Vagina (tissue), 2 donors: ENCODE results near the gene LMO3. TPM values are rescaled to one million over a fixed set of nuclear protein-coding genes. Genes with fewer than 3 reads are reported as not detected.
A peak's percentile ranks its signal among the peaks of the same experiment; 100 is the strongest.

Experiments
- DNase-seq, 2 donors: peaks; one replicate each; pipeline ENCODE4 v3.0.0-alpha.2; 2017; ENCODE audit errors: extremely low spot score in 2 of 2
- H3K27ac ChIP-seq: fragments of 200-600 bp; sonication (generic); one replicate; pipeline ENCODE4 v1.5.1; 2019
- H3K27me3 ChIP-seq: fragments of 200-600 bp; sonication (generic); one replicate; pipeline ENCODE4 v1.5.1; 2019
- H3K36me3 ChIP-seq, 2 donors: fragments of 200-600 bp; sonication (generic); one replicate each; pipeline ENCODE4 v1.5.1; 2017 to 2019
- H3K4me1 ChIP-seq: fragments of 200-600 bp; sonication (generic); one replicate; pipeline ENCODE4 v1.5.1; 2019
- H3K4me3 ChIP-seq, 2 donors: fragments of 200-600 bp; sonication (generic); 1 replicate in 1 of 2; 2 replicates in 1 of 2; pipeline ENCODE4 v1.5.1; 2016 to 2019
- H3K9me3 ChIP-seq: fragments of 200-600 bp; sonication (generic); one replicate; pipeline ENCODE4 v1.5.1; 2019
- POLR2A ChIP-seq, 2 donors: fragments of 450-650 bp; IDR thresholded peaks; one replicate each; pipeline ENCODE4 v1.6.1; 2017; ENCODE audit warnings: antibody characterized with exemption in 2 of 2, mild to moderate bottlenecking in 2 of 2, moderate library complexity in 2 of 2
- POLR2AphosphoS5 ChIP-seq, 2 donors: sonication (generic); formaldehyde crosslinking; IDR thresholded peaks; one replicate each; pipeline ENCODE4 v1.9.0; 2017; ENCODE audit warnings: antibody characterized with exemption in 2 of 2, mild to moderate bottlenecking in 2 of 2, low read depth in 1 of 2; ENCODE audit not compliant: insufficient read depth in 1 of 2
- intact Hi-C: fragments of 100-400 bp; cut with DNase I; formaldehyde crosslinking; loops from one replicate; pipeline ENCODE4 v1.15.1; 2023
- total RNA-seq: library from RNA; depleted of rRNA; stranded (reverse); fragments of >200 nt; gene quantifications from one replicate; pipeline ENCODE4 v1.2.3, GENCODE V29; 2016
- TF ChIP-seq, protein P1 (sequence below), 3 experiments: fragments of 450-650 bp in 2 of 3; fragments of 200-600 bp in 1 of 3; sonication (generic) in 1 of 3; IDR thresholded peaks; one replicate each; pipeline ENCODE4 v1.5.1; 2017 to 2019; ENCODE audit warnings: antibody characterized with exemption in 3 of 3, mild to moderate bottlenecking in 2 of 3, moderate library complexity in 2 of 3

Gene LMO3
- total RNA-seq = 73.7 TPM

GRCh38 chr12:16606117-16606200, at the start of gene LMO3:
TSS of gene LMO3 (minus strand) at chr12:16606162. CDS start at chr12:16600860, 5,302 bp downstream.
- Histone ChIP-seq H3K9me3 (no peaks in the 10 kb centered on the region), H3K4me3 (peak within 1 kb of the TSS; percentile 51 to 57), H3K4me1 (peaks cover 4% of the 10 kb centered on the region), H3K27me3 (no peaks in the 10 kb centered on the region), H3K36me3 (no peaks in the 10 kb centered on the region), H3K27ac (peak within 1 kb of the TSS; percentile 82)
- intact Hi-C loops = no loop called here
- TF ChIP-seq, protein P1, sequence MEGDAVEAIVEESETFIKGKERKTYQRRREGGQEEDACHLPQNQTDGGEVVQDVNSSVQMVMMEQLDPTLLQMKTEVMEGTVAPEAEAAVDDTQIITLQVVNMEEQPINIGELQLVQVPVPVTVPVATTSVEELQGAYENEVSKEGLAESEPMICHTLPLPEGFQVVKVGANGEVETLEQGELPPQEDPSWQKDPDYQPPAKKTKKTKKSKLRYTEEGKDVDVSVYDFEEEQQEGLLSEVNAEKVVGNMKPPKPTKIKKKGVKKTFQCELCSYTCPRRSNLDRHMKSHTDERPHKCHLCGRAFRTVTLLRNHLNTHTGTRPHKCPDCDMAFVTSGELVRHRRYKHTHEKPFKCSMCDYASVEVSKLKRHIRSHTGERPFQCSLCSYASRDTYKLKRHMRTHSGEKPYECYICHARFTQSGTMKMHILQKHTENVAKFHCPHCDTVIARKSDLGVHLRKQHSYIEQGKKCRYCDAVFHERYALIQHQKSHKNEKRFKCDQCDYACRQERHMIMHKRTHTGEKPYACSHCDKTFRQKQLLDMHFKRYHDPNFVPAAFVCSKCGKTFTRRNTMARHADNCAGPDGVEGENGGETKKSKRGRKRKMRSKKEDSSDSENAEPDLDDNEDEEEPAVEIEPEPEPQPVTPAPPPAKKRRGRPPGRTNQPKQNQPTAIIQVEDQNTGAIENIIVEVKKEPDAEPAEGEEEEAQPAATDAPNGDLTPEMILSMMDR (IDR thresholded peaks at IDR 0.05) = no peak
- TF ChIP-seq POLR2A (IDR thresholded peaks at IDR 0.05) (no peak), POLR2AphosphoS5 (IDR thresholded peaks at IDR 0.05; ENCODE audit: insufficient read depth in 1 of 2, low read depth in 1 of 2) (no peak)
- DNase-seq = no peak

- H3K27me3 ChIP-seq = no peaks in the 10 kb centered on the region
- no peaks in the 10 kb centered on the region for H3K9me3 ChIP-seq
- no peaks in the 10 kb centered on the region for H3K36me3 ChIP-seq
- no peaks in the 10 kb centered on the region for H3K4me1 ChIP-seq
- TF ChIP-seq POLR2AphosphoS5 (IDR thresholded peaks at IDR 0.05; ENCODE audit: insufficient read depth in 1 of 2, low read depth in 1 of 2) (no peak), POLR2A (IDR thresholded peaks at IDR 0.05) (no peak)
- TF ChIP-seq, protein P1 (IDR thresholded peaks at IDR 0.05) = no peak
- no peak overlapping the region for H3K27ac ChIP-seq
- no peak for DNase-seq
- no peak overlapping the region for H3K4me3 ChIP-seq
- intact Hi-C loops = no loop called here
Measured at GRCh38 chr12:16636435-16637055, 30.6 kb upstream of the LMO3 start.

GRCh38 chr12:16634786-16635185, 28.8 kb upstream of the LMO3 start:
- no peaks in the 10 kb centered on the region for H3K4me1 ChIP-seq
- no peaks in the 10 kb centered on the region for H3K9me3 ChIP-seq
- H3K36me3 ChIP-seq = no peaks in the 10 kb centered on the region
- H3K27me3 ChIP-seq = no peaks in the 10 kb centered on the region
- intact Hi-C loops = no loop called here
- H3K27ac ChIP-seq = no peak overlapping the region
- DNase-seq = no peak
- H3K4me3 ChIP-seq = no peak overlapping the region
- TF ChIP-seq, protein P1 (IDR thresholded peaks at IDR 0.05) = no peak

- no peaks in the 10 kb centered on the region for H3K9me3 ChIP-seq
- no peaks in the 10 kb centered on the region for H3K27me3 ChIP-seq
- H3K4me1 ChIP-seq = no peaks in the 10 kb centered on the region
- intact Hi-C loops = no loop called here
- no peak overlapping the region for H3K4me3 ChIP-seq
- no peak for DNase-seq
- H3K36me3 ChIP-seq = no peaks in the 10 kb centered on the region
- no peak overlapping the region for H3K27ac ChIP-seq
- TF ChIP-seq POLR2A (IDR thresholded peaks at IDR 0.05) (no peak), POLR2AphosphoS5 (IDR thresholded peaks at IDR 0.05; ENCODE audit: insufficient read depth in 1 of 2, low read depth in 1 of 2) (no peak)
- TF ChIP-seq, protein P1 (IDR thresholded peaks at IDR 0.05) = no peak
Measured at GRCh38 chr12:16626991-16627390, 21.0 kb upstream of the LMO3 start.

DNA sequence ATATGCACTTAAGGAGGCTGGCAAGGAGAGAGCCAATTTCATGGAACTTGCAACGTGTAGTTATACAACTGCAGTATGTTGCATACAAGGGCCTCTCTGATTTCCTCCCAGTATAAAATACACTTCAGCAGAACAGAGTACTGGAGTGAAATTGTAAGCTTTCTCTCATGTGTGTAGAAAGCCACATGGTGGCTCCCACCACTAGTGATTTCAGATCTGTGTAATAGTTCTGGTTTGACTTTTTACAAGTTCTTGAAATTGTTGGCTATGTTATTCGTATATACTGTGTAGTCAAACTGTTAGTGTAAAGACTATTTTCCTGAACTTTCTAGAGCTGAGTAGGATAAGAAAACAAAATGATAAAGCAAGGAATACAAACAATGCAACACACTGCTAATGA, 16.4 kb upstream of the LMO3 start:
- no peaks in the 10 kb centered on the region for H3K36me3 ChIP-seq
- H3K4me1 ChIP-seq = no peaks in the 10 kb centered on the region
- TF ChIP-seq POLR2AphosphoS5 (IDR thresholded peaks at IDR 0.05; ENCODE audit: insufficient read depth in 1 of 2, low read depth in 1 of 2) (no peak), POLR2A (IDR thresholded peaks at IDR 0.05) (no peak)
- TF ChIP-seq, protein P1 (IDR thresholded peaks at IDR 0.05) = no peak
- no peaks in the 10 kb centered on the region for H3K27me3 ChIP-seq
- no peak overlapping the region for H3K27ac ChIP-seq
- H3K4me3 ChIP-seq = no peak overlapping the region
- intact Hi-C loops = no loop called here
- DNase-seq = no peak
- H3K9me3 ChIP-seq = no peaks in the 10 kb centered on the region
